Daoy (cell line): Measurements from ENCODE around the gene ATF5. TPM values are rescaled to one million over a fixed set of nuclear protein-coding genes. Genes with fewer than 3 reads are reported as not detected.

Experiments
- DNase-seq: peaks from one replicate; pipeline ENCODE4 v3.0.0-alpha.2; 2015; ENCODE audit warnings: low read depth
- total RNA-seq: library from RNA; depleted of rRNA; stranded (reverse); fragments of >200 nt; shearing (Covaris generic); gene quantifications from 2 replicates; pipeline ENCODE4 v1.2.3, GENCODE V29; 2014

ATF5 gene
- total RNA-seq, 1 experiment from 2014 or later: 17.4 TPM

- peak; percentile 44 for DNase-seq
Measured at GRCh38 chr19:49894879-49895565, 34.0 kb upstream of the ATF5 start.

- DNase-seq: peak; percentile 37
Measured at GRCh38 chr19:49895566-49896297, 33.3 kb upstream of the ATF5 start.

GRCh38 chr19:49896863-49897621 lies 32.0 kb upstream of the ATF5 start, which contains the start of gene IL4I1:
Gene IL4I1, minus strand, starts transcription at chr19:49896887. Its CDS starts 727 bp downstream, at chr19:49896160.
- peak; percentile 86 for DNase-seq

GRCh38 chr19:49904136-49904535 lies 24.9 kb upstream of the ATF5 start:
- no peak for DNase-seq

- DNase-seq: no peak
Measured at GRCh38 chr19:49906879-49907564, 22.0 kb upstream of the ATF5 start.

- DNase-seq: no peak
Measured at GRCh38 chr19:49907745-49908446, 21.1 kb upstream of the ATF5 start.

- DNase-seq: no peak
Measured at GRCh38 chr19:49908480-49909420, 20.3 kb upstream of the ATF5 start.

- no peak for DNase-seq
Measured at GRCh38 chr19:49910179-49910578, 18.8 kb upstream of the ATF5 start.

GRCh38 chr19:49911381-49912145 lies 17.4 kb upstream of the ATF5 start:
- no peak for DNase-seq

- DNase-seq: no peak
Measured at GRCh38 chr19:49912965-49913685, 15.9 kb upstream of the ATF5 start.

- no peak for DNase-seq
Measured at GRCh38 chr19:49913720-49914119, 15.3 kb upstream of the ATF5 start.

- no peak for DNase-seq
Measured at GRCh38 chr19:49915271-49915670, 13.7 kb upstream of the ATF5 start.

- no peak for DNase-seq
Measured at GRCh38 chr19:49916839-49917733, 11.9 kb upstream of the ATF5 start.

GRCh38 chr19:49918089-49918488 lies 10.9 kb upstream of the ATF5 start:
- DNase-seq: no peak

GRCh38 chr19:49920624-49921363 lies 8.2 kb upstream of the ATF5 start:
- no peak for DNase-seq

GRCh38 chr19:49921871-49922795 lies 6.9 kb upstream of the ATF5 start:
- DNase-seq: no peak
